ENCODE data around the gene PRM2.

GRCh38 chr16:11280616-11281522 lies 4.6 kb upstream of the PRM2 start, which contains the start of gene PRM1:
- TF ChIP-seq YY1 (IDR thresholded peaks at IDR 0.05; ENCODE audit: insufficient read depth, insufficient read length) (no peak), ZNF274 (IDR thresholded peaks at IDR 0.05; ENCODE audit: low read depth, low read length) (no peak), SUZ12 (IDR thresholded peaks at IDR 0.05; ENCODE audit: extremely low read depth, insufficient read depth, insufficient read length) (no peak)
